Subcutaneous abdominal adipose tissue (tissue), 5 donors: ENCODE measurements around the gene ARHGAP24.

Source experiments
- H3K27ac ChIP-seq: one replicate; pipeline ENCODE4 v1.7.0; 2013; ENCODE audit warnings: low read depth, mild to moderate bottlenecking, inconsistent platforms, low read length, moderate library complexity
- H3K27me3 ChIP-seq, 5 donors: one replicate each; pipeline ENCODE4 v1.7.0; 2013; ENCODE audit warnings: low read length in 5 of 5, inconsistent platforms in 1 of 5; ENCODE audit not compliant: control insufficient read depth in 5 of 5, insufficient read depth in 4 of 5
- H3K36me3 ChIP-seq, 5 donors: one replicate each; pipeline ENCODE4 v1.7.0; 2013; ENCODE audit warnings: low read length in 5 of 5; ENCODE audit not compliant: control insufficient read depth in 5 of 5, insufficient read depth in 5 of 5
- H3K4me1 ChIP-seq, 5 donors: one replicate each; pipeline ENCODE4 v1.7.0; 2013; ENCODE audit warnings: low read length in 5 of 5, mild to moderate bottlenecking in 3 of 5, moderate library complexity in 1 of 5; ENCODE audit not compliant: control insufficient read depth in 5 of 5, insufficient read depth in 5 of 5
- H3K4me3 ChIP-seq, 5 donors: one replicate each; pipeline ENCODE4 v1.7.0; 2013; ENCODE audit warnings: low read length in 5 of 5, low read depth in 1 of 5
- H3K9ac ChIP-seq, 5 donors: one replicate each; pipeline ENCODE4 v1.7.0; 2013; ENCODE audit warnings: low read length in 5 of 5, mild to moderate bottlenecking in 4 of 5, moderate library complexity in 3 of 5
- H3K9me3 ChIP-seq, 5 donors: one replicate each; pipeline ENCODE4 v1.7.0; 2013; ENCODE audit warnings: low read length in 5 of 5; ENCODE audit not compliant: control insufficient read depth in 5 of 5
- donor health status: healthy.
- donor health status: healthy.
- donor health status: healthy.
- donor health status: healthy.
- donor health status: healthy.

ARHGAP24 gene

GRCh38 chr4:85681221-85681657, 206.3 kb downstream of the ARHGAP24 start:
- Histone ChIP-seq H3K9me3 (no peaks in the 10 kb centered on the region), H3K4me3 (no peak overlapping the region), H3K27ac (peak overlapping the region; percentile 2), H3K36me3 (no peaks in the 10 kb centered on the region), H3K9ac (no peak overlapping the region), H3K27me3 (no peaks in the 10 kb centered on the region), H3K4me1 (peaks cover 0 to 8% (median 5%) of the 10 kb centered on the region in 5 donors)

- no peaks in the 10 kb centered on the region for H3K9me3 ChIP-seq
- peak overlapping the region; percentile 2 for H3K27ac ChIP-seq
- H3K4me1 ChIP-seq: peaks cover 0 to 8% (median 5%) of the 10 kb centered on the region in 5 donors
- no peaks in the 10 kb centered on the region for H3K36me3 ChIP-seq
- no peaks in the 10 kb centered on the region for H3K27me3 ChIP-seq
- H3K4me3 ChIP-seq: no peak overlapping the region
- H3K9ac ChIP-seq: no peak overlapping the region
Observed at GRCh38 chr4:85681921-85682320, 207.0 kb downstream of the ARHGAP24 start.

GRCh38 chr4:85682391-85682790, 207.4 kb downstream of the ARHGAP24 start:
- peaks cover 0 to 8% (median 5%) of the 10 kb centered on the region in 5 donors for H3K4me1 ChIP-seq
- no peak overlapping the region for H3K27ac ChIP-seq
- H3K9me3 ChIP-seq: no peaks in the 10 kb centered on the region
- no peaks in the 10 kb centered on the region for H3K36me3 ChIP-seq
- no peak overlapping the region for H3K9ac ChIP-seq
- no peak overlapping the region for H3K4me3 ChIP-seq
- no peaks in the 10 kb centered on the region for H3K27me3 ChIP-seq

- Histone ChIP-seq H3K27ac (no peak overlapping the region), H3K4me3 (no peak overlapping the region), H3K9me3 (no peaks in the 10 kb centered on the region), H3K4me1 (peaks cover 0 to 8% (median 5%) of the 10 kb centered on the region in 5 donors), H3K9ac (no peak overlapping the region), H3K27me3 (no peaks in the 10 kb centered on the region), H3K36me3 (no peaks in the 10 kb centered on the region)
Observed at GRCh38 chr4:85684676-85685075, 209.7 kb downstream of the ARHGAP24 start.

GRCh38 chr4:85686398-85686797, 211.4 kb downstream of the ARHGAP24 start:
- Histone ChIP-seq H3K27ac (no peak overlapping the region), H3K27me3 (no peaks in the 10 kb centered on the region), H3K4me1 (peaks cover 0 to 8% (median 5%) of the 10 kb centered on the region in 5 donors), H3K9me3 (no peaks in the 10 kb centered on the region), H3K4me3 (no peak overlapping the region), H3K36me3 (no peaks in the 10 kb centered on the region), H3K9ac (no peak overlapping the region)

GRCh38 chr4:85688055-85688740, 213.2 kb downstream of the ARHGAP24 start:
- Histone ChIP-seq H3K36me3 (no peaks in the 10 kb centered on the region), H3K9ac (no peak overlapping the region), H3K27ac (no peak overlapping the region), H3K4me1 (no peaks in the 10 kb centered on the region), H3K27me3 (no peaks in the 10 kb centered on the region), H3K9me3 (no peaks in the 10 kb centered on the region), H3K4me3 (no peak overlapping the region)

- Histone ChIP-seq H3K9me3 (no peaks in the 10 kb centered on the region), H3K27me3 (no peaks in the 10 kb centered on the region), H3K36me3 (no peaks in the 10 kb centered on the region), H3K9ac (no peak overlapping the region), H3K4me3 (no peak overlapping the region), H3K4me1 (peaks cover 0 to 3% (median 0%) of the 10 kb centered on the region in 5 donors), H3K27ac (no peak overlapping the region)
Observed at GRCh38 chr4:85696661-85697060, 221.7 kb downstream of the ARHGAP24 start.

GRCh38 chr4:85697854-85698253, 222.9 kb downstream of the ARHGAP24 start:
- Histone ChIP-seq H3K27ac (no peak overlapping the region), H3K9ac (no peak overlapping the region), H3K4me1 (peaks cover 0 to 3% (median 0%) of the 10 kb centered on the region in 5 donors), H3K36me3 (no peaks in the 10 kb centered on the region), H3K27me3 (no peaks in the 10 kb centered on the region), H3K9me3 (no peaks in the 10 kb centered on the region), H3K4me3 (no peak overlapping the region)

GRCh38 chr4:85700362-85700761, 225.4 kb downstream of the ARHGAP24 start:
- no peak overlapping the region for H3K4me3 ChIP-seq
- no peaks in the 10 kb centered on the region for H3K9me3 ChIP-seq
- no peaks in the 10 kb centered on the region for H3K27me3 ChIP-seq
- no peaks in the 10 kb centered on the region for H3K36me3 ChIP-seq
- H3K27ac ChIP-seq: no peak overlapping the region
- no peak overlapping the region for H3K9ac ChIP-seq
- peaks cover 0 to 3% (median 0%) of the 10 kb centered on the region in 5 donors for H3K4me1 ChIP-seq

- Histone ChIP-seq H3K4me3 (no peak overlapping the region), H3K27me3 (no peaks in the 10 kb centered on the region), H3K27ac (no peak overlapping the region), H3K36me3 (no peaks in the 10 kb centered on the region), H3K9me3 (no peaks in the 10 kb centered on the region), H3K4me1 (peaks cover 0 to 3% (median 0%) of the 10 kb centered on the region in 5 donors), H3K9ac (no peak overlapping the region)
Observed at GRCh38 chr4:85701861-85702321, 226.9 kb downstream of the ARHGAP24 start.
